ENCODE measurements around the gene SVOP.

GRCh38 chr12:108989376-108989775 lies 31.5 kb downstream of the SVOP start:
- no peak for TF ChIP-seq CTCF (IDR thresholded peaks at IDR 0.05)
- TF ChIP-seq ZFX (IDR thresholded peaks at IDR 0.05; ENCODE audit: borderline replicate concordance): no peak
